Gastroesophageal sphincter (tissue), 4 donors: ENCODE results near the gene PLEKHM2. TPM values are rescaled to one million over a fixed set of nuclear protein-coding genes. Genes with fewer than 3 reads are reported as not detected.

Source experiments
- ATAC-seq: fragments of 150-250 bp; one replicate; pipeline ENCODE4 v1.9.1; 2016; ENCODE audit warnings: mild to moderate bottlenecking, moderate library complexity
- H3K27ac ChIP-seq, 4 donors: fragments of 200-600 bp; sonication (generic) in 3 of 4; 1 replicate in 3 of 4; 2 replicates in 1 of 4; pipeline ENCODE4 v1.5.1; 2016 to 2019
- H3K27me3 ChIP-seq: fragments of 200-600 bp; sonication (generic); one replicate; pipeline ENCODE4 v1.5.1; 2019
- H3K36me3 ChIP-seq, 2 donors: fragments of 200-600 bp; sonication (generic); one replicate each; pipeline ENCODE4 v1.5.1; 2019; ENCODE audit warnings: control low read depth in 1 of 2
- H3K4me1 ChIP-seq, 3 donors: fragments of 200-600 bp; sonication (generic); 1 replicate in 2 of 3; 2 replicates in 1 of 3; pipeline ENCODE4 v1.5.1; 2016 to 2019; ENCODE audit warnings: control low read depth in 2 of 3
- H3K4me3 ChIP-seq, 2 donors: fragments of 200-600 bp; sonication (generic); one replicate each; pipeline ENCODE4 v1.5.1; 2019; ENCODE audit warnings: mild to moderate bottlenecking in 1 of 2, moderate library complexity in 1 of 2
- H3K9me3 ChIP-seq, 3 donors: fragments of 200-600 bp; sonication (generic); one replicate each; pipeline ENCODE4 v1.5.1; 2017 to 2019; ENCODE audit warnings: control low read depth in 2 of 3
- CTCF ChIP-seq, 4 experiments: fragments of 200-600 bp in 2 of 4; fragments of 450-650 bp in 2 of 4; sonication (generic) in 1 of 4; IDR thresholded peaks; one replicate each; pipeline ENCODE4 v1.5.1; 2017 to 2019; ENCODE audit warnings: antibody characterized with exemption in 4 of 4, mild to moderate bottlenecking in 2 of 4, moderate library complexity in 2 of 4
- EP300 ChIP-seq: sonication (generic); formaldehyde crosslinking; IDR thresholded peaks from one replicate; pipeline ENCODE4 v1.6.1; 2017; ENCODE audit warnings: antibody characterized with exemption, mild to moderate bottlenecking
- POLR2A ChIP-seq, 2 donors: fragments of 450-650 bp; IDR thresholded peaks; one replicate each; pipeline ENCODE4 v1.6.1; 2017; ENCODE audit warnings: antibody characterized with exemption in 2 of 2, mild to moderate bottlenecking in 2 of 2, moderate library complexity in 1 of 2
- POLR2AphosphoS5 ChIP-seq: sonication (generic); formaldehyde crosslinking; IDR thresholded peaks from one replicate; pipeline ENCODE4 v1.6.1; 2017; ENCODE audit warnings: antibody characterized with exemption
- WGBS, 2 donors: methylation state at CpG; one replicate each; pipeline ENCODE4 v1.1.5; 2018; ENCODE audit warnings: low coverage in 1 of 2; 5-methylcytosine and 5-hydroxymethylcytosine counted together
- total RNA-seq, 4 donors: library from RNA; depleted of rRNA; stranded (reverse); fragments of >200 nt; gene quantifications; one replicate each; pipeline ENCODE4 v1.1.0, GENCODE V29; 2016

The PLEKHM2 gene
- total RNA-seq, 4 donors from 2014 or later: 32.1 to 65.2 (median 41.8) TPM

DNA sequence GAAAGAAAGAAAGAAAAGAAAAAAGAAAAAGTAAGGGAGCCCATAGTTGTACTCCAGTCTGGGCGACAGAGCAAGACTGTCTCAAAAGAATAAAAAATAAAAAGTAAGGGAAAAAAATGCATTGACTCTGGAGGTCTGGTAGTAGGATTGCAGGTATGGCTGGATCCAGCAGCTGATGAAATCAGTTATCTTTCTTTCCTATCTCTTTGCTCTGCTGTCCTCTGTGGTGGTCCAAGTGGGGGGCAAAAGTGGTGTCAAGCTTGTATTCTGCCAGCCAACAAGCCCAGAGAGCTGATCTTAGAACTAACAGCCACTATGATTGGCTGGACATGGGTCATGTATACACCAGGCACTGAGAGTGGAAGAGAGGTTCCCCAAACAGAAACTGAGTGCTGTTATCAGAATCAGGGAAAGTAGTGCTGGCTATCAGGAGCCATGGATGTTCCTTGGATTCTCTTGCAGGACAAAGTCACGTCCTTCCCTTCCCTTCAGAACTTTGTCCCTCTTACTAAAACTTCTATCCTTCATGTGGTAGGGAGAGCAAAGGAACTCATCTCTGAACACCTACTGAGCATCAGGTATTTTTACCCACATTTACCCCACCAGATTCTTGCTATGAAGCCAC, 71.0 kb downstream of the PLEKHM2 start:
- no peak for ATAC-seq
- WGBS, 2 donors: 89 to 100% methylated on average over 2 of the region's 2 CpGs
- TF ChIP-seq POLR2AphosphoS5 (no peak), POLR2A (IDR thresholded peaks at IDR 0.05) (no peak), CTCF (IDR thresholded peaks at IDR 0.05) (no peak), EP300 (no peak)
- H3K4me1 ChIP-seq: peaks cover 0 to 45% (median 20%) of the 10 kb centered on the region in 3 donors
- no peak overlapping the region for H3K27ac ChIP-seq
- no peaks in the 10 kb centered on the region for H3K9me3 ChIP-seq
- no peaks in the 10 kb centered on the region for H3K36me3 ChIP-seq
- no peak overlapping the region for H3K4me3 ChIP-seq
- H3K27me3 ChIP-seq: peaks cover 16% of the 10 kb centered on the region

- no peak for TF ChIP-seq EP300
- TF ChIP-seq CTCF (IDR thresholded peaks at IDR 0.05): no peak
- TF ChIP-seq POLR2A (IDR thresholded peaks at IDR 0.05): no peak
- TF ChIP-seq POLR2AphosphoS5: no peak
- Histone ChIP-seq H3K4me3 (no peak overlapping the region), H3K9me3 (no peaks in the 10 kb centered on the region), H3K36me3 (no peaks in the 10 kb centered on the region), H3K27me3 (peaks cover 16% of the 10 kb centered on the region), H3K27ac (no peak overlapping the region), H3K4me1 (peaks cover 0 to 49% (median 25%) of the 10 kb centered on the region in 3 donors)
- WGBS, 2 donors: 80 to 87% methylated on average over 1 to 3 of the region's 4 CpGs
- no peak for ATAC-seq
These were observed 71.5 kb downstream of the PLEKHM2 start for GRCh38 chr1:15755646-15756040.

DNA sequence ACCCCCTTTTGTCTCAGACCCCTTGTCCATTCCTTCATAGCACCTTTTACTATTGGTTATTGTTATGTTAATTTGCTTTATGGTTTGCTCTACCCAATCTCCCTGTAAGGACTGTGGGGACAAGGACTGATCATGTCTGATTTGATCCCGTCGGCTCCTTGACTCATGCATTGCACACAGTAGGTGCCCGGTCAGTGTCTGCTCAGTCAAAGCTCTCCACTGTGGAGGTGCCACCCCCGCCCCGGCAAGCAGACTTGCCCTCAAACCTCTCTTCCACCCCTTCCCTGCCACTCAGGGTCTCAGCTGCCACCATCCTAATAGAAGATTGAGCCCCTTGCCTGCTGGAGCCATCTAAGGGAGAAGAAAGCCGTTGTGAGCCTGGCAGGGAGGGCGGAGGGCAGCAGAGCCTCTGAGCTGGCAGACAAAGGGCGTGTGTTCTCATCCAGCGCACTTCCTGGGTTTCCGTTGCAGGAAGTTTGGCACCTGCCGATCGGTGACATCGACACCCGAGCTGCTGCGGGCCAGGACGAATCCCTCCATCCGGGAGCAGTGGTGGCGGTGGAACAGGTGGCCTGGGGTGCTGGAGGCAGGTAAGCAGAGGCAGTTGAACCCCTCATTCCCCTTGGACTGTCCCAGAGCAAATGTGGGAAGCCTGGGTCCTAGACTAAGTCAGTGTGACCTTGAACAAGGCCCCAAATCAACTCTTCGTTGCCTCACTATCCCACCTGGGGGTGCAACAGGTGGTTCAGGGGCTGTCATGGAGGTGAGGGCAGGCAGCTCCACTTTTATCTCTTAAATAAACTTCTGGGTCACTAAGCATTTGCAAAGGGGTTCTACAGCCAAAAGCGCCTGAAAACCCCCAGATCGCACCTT, 72.3 kb downstream of the PLEKHM2 start:
- TF ChIP-seq CTCF (IDR thresholded peaks at IDR 0.05): no peak
- TF ChIP-seq POLR2AphosphoS5: no peak
- TF ChIP-seq EP300: no peak
- no peak for TF ChIP-seq POLR2A (IDR thresholded peaks at IDR 0.05)
- peaks cover 16% of the 10 kb centered on the region for H3K27me3 ChIP-seq
- H3K9me3 ChIP-seq: no peaks in the 10 kb centered on the region
- H3K27ac ChIP-seq: no peak overlapping the region
- peaks cover 0 to 56% (median 28%) of the 10 kb centered on the region in 3 donors for H3K4me1 ChIP-seq
- ATAC-seq: no peak
- no peak overlapping the region for H3K4me3 ChIP-seq
- H3K36me3 ChIP-seq: no peaks in the 10 kb centered on the region
- WGBS, 2 donors: 63 to 73% methylated on average over 2 to 3 of the region's 21 CpGs

- Histone ChIP-seq H3K4me1 (peaks cover 0 to 63% (median 28%) of the 10 kb centered on the region in 3 donors), H3K27me3 (peaks cover 16% of the 10 kb centered on the region), H3K36me3 (no peaks in the 10 kb centered on the region), H3K27ac (peak overlapping the region in 3 of 4 donors; percentile 77 to 88 (median 81)), H3K4me3 (no peak overlapping the region), H3K9me3 (no peaks in the 10 kb centered on the region)
- no peak for TF ChIP-seq EP300
- TF ChIP-seq POLR2A (IDR thresholded peaks at IDR 0.05): no peak
- no peak for TF ChIP-seq POLR2AphosphoS5
- no peak for TF ChIP-seq CTCF (IDR thresholded peaks at IDR 0.05)
- ATAC-seq: no peak
- WGBS, 2 donors: 100% methylated on average over 1 of the region's 9 CpGs; no CpG with 5 or more reads in 1 of the 2 donors
These were observed 73.0 kb downstream of the PLEKHM2 start for GRCh38 chr1:15757016-15757543.
